Measurements from ENCODE around the gene TMCC2. TPM values are rescaled to one million over a fixed set of nuclear protein-coding genes. Genes with fewer than 3 reads are reported as not detected.

The TMCC2 gene
- total RNA-seq, 1 experiment from 2014 or later, result 2.2 TPM

DNA sequence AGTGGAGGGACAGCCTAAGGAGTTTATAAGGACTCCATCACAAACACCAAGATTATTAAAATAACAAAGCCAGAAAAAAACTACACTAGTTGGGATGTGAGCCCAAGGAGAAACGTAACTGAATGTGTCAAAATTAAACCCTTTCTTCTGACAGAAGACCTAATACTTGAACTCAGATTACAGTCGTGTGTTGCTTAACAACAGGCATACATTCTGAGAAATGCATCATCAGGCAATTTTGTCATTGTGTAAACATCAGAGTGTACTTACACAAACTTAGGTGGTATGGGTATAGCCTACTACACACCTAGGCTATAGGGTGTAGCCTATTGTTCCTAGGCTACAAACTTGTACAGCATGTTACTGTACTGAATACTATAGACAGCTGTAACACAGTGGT is 39.6 kb upstream of the TMCC2 start:
- Histone ChIP-seq H3K4me3 (ENCODE audit: low read depth, low read length, poor library complexity, severe bottlenecking) (no peak overlapping the region), H3K9me3 (ENCODE audit: low read depth, low read length, poor library complexity, severe bottlenecking) (no peaks in the 10 kb centered on the region), H3K36me3 (ENCODE audit: insufficient read depth, low read length, poor library complexity, severe bottlenecking) (no peaks in the 10 kb centered on the region), H3K4me1 (ENCODE audit: insufficient read depth, low read length, poor library complexity, severe bottlenecking) (no peaks in the 10 kb centered on the region), H3K27ac (ENCODE audit: low read depth, low read length, poor library complexity, severe bottlenecking) (no peak overlapping the region), H3K27me3 (replicated peaks; ENCODE audit: insufficient read depth, low read depth, low read length, poor library complexity) (no peaks in the 10 kb centered on the region)
- intact Hi-C loops (cut with micrococcal nuclease; ENCODE audit: unreplicated experiment), result no loop called here
- TF ChIP-seq CTCF (conservative IDR thresholded peaks at IDR 0.05; ENCODE audit: low read depth, low read length), result no peak
- no peak for TF ChIP-seq EZH2 (IDR thresholded peaks at IDR 0.05; ENCODE audit: borderline replicate concordance, low read depth, low read length, poor library complexity, severe bottlenecking)
- ChIA-PET CTCF (no interaction called here), POLR2A (ENCODE audit: low non-redundant PET) (no interaction called here)
- no TSS peak for BruUV-seq (replicated peaks)
- no peak for DNase-seq (ENCODE audit: low spot score)

DNA sequence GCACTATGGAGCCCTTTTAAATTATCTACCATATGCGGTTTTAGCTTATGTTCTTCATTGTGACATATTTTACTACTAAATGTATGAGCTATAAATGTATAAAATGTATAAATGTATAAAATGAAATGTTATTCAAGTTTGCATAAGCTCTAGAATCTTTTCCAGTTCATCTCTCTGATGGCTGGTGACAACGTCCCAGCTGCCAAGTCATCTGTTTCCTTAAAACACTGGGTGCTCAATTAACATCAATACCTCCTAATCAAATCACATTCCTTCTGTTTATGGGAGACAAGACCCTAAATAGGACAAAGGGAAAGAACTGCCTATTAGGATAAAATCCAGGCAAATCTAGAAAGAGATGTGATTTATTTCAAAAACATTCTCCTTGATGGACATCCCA is 39.1 kb upstream of the TMCC2 start:
- intact Hi-C loops (cut with micrococcal nuclease; ENCODE audit: unreplicated experiment), result no loop called here
- Histone ChIP-seq H3K36me3 (ENCODE audit: insufficient read depth, low read length, poor library complexity, severe bottlenecking) (no peaks in the 10 kb centered on the region), H3K27me3 (replicated peaks; ENCODE audit: insufficient read depth, low read depth, low read length, poor library complexity) (no peaks in the 10 kb centered on the region), H3K9me3 (ENCODE audit: low read depth, low read length, poor library complexity, severe bottlenecking) (no peaks in the 10 kb centered on the region), H3K4me3 (ENCODE audit: low read depth, low read length, poor library complexity, severe bottlenecking) (no peak overlapping the region), H3K27ac (ENCODE audit: low read depth, low read length, poor library complexity, severe bottlenecking) (no peak overlapping the region), H3K4me1 (ENCODE audit: insufficient read depth, low read length, poor library complexity, severe bottlenecking) (no peaks in the 10 kb centered on the region)
- BruUV-seq (replicated peaks), result no TSS peak
- no peak for TF ChIP-seq EZH2 (IDR thresholded peaks at IDR 0.05; ENCODE audit: borderline replicate concordance, low read depth, low read length, poor library complexity, severe bottlenecking)
- no peak for DNase-seq (ENCODE audit: low spot score)
- POLR2A ChIA-PET (ENCODE audit: low non-redundant PET), result interaction anchor here (0.6 kb wide), 1 partner anchor 9 kb away, joined by 5 read pairs; no protein-coding TSS in a partner anchor
- CTCF ChIA-PET, result no interaction called here

DNA sequence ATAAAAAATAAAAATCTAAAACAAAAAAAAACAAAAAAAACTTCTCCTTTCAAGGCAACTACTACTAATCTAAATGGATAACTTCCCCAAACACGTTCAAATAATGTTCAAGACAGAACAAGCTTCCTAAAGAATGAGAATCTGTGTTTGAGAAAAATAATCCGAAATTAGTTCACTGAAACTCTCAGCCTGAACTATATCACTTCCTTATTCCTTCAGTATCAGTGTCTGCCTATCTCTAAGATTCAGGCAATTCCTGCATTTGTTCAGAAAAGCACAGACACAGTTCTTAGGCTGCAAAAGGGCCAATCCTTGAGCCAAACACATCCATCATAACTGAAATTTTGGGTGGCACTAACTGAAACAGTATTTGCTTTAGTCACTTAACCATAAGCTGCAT is 38.6 kb upstream of the TMCC2 start:
- ChIA-PET POLR2A (ENCODE audit: low non-redundant PET) (interaction anchor here (0.6 kb wide), 1 partner anchor 10 kb away, joined by 5 read pairs; no protein-coding TSS in a partner anchor), CTCF (no interaction called here)
- H3K4me1 ChIP-seq (ENCODE audit: insufficient read depth, low read length, poor library complexity, severe bottlenecking), result no peaks in the 10 kb centered on the region

More for the DNA sequence above, 38.6 kb upstream of the TMCC2 start:
- intact Hi-C loops (cut with micrococcal nuclease; ENCODE audit: unreplicated experiment), result no loop called here
- H3K4me3 ChIP-seq (ENCODE audit: low read depth, low read length, poor library complexity, severe bottlenecking), result no peak overlapping the region
- H3K27me3 ChIP-seq (replicated peaks; ENCODE audit: insufficient read depth, low read depth, low read length, poor library complexity), result no peaks in the 10 kb centered on the region
- no peak for DNase-seq (ENCODE audit: low spot score)
- no peaks in the 10 kb centered on the region for H3K9me3 ChIP-seq (ENCODE audit: low read depth, low read length, poor library complexity, severe bottlenecking)
- no TSS peak for BruUV-seq (replicated peaks)
- no peaks in the 10 kb centered on the region for H3K36me3 ChIP-seq (ENCODE audit: insufficient read depth, low read length, poor library complexity, severe bottlenecking)
- TF ChIP-seq EZH2 (IDR thresholded peaks at IDR 0.05; ENCODE audit: borderline replicate concordance, low read depth, low read length, poor library complexity, severe bottlenecking) (no peak), CTCF (conservative IDR thresholded peaks at IDR 0.05; ENCODE audit: low read depth, low read length) (no peak)
- H3K27ac ChIP-seq (ENCODE audit: low read depth, low read length, poor library complexity, severe bottlenecking), result no peak overlapping the region

Measured in A673 (cell line).